ENCODE measurements around the gene FGF11.
A peak's percentile ranks its signal among the peaks of the same experiment; 100 is the strongest.
"Not testable (repeated sequence)": the region's sequence is repeated elsewhere in the genome, so short reads cannot be mapped to it uniquely, and the experiment has no call there.

Gene FGF11

DNA sequence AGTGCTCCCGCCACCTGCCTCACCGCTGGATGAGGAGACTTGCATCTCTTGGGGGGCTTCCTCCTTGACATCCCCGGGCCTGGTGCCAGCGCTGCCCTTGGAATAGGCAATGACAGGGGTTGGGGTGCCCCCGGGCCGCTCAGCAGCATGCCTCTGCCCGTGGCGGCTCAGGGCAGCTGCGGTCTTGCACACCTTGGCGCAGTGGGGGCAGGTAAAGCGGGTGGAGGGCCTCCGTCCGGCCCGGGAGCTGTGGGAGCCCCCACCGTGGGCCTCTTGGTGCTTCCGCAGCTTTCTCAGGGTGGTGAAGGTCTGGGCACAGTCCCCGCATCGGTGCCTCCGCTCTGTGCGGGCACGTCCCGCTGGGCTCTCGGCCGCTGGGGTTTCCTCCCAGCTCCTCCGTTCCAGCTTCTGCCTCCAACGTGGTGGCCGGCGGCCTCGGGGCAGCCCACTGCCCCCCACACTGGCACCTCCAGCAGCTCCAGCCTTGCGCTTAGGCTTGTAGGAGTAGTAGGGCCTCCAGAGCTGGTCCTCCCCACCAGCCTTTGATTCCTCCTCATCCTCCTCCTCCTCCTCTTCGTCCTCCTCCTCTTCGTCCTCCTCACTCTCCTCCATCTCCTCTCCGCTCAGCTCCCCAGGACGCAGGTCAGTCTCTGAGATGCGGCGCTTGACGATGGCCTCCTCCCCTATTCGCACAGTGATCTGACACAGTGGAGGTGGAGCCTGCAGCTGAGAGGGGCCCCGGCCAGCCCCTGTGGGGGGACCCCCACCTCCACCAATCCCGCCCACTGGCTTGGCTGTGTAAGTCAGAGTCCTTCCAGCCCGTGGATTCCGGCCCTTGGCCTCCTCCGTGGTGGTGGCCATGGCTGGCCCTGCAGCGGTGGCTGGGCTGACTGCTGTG lies 23.4 kb downstream of the FGF11 start:
- DNase-seq (ENCODE audit: low spot score) = no peak

DNA sequence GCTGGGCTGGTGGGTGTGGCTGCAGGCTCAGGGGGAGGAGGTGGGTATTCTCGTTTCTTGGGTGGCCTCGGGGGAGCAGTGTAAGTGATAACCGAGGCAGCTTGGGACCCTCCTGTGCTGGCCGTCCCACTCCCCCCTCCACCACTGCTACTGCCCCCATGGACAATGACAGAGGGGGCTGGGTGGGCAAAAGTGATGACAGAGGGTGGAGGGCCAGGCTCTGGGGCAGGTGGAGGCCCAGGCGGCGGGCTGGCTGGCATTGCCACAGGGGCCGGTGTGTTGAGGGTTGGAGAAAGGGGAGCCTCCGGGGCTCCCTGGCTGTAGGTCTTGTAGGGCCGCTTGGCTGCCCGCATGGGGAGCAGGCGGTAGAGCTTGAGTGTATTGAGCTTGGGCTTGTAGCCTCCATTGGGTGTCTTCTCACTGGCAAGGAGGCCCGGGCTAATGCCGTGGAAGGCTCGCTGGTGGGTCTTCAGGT lies 24.1 kb downstream of the FGF11 start:
- DNase-seq (ENCODE audit: low spot score) = no peak

DNA sequence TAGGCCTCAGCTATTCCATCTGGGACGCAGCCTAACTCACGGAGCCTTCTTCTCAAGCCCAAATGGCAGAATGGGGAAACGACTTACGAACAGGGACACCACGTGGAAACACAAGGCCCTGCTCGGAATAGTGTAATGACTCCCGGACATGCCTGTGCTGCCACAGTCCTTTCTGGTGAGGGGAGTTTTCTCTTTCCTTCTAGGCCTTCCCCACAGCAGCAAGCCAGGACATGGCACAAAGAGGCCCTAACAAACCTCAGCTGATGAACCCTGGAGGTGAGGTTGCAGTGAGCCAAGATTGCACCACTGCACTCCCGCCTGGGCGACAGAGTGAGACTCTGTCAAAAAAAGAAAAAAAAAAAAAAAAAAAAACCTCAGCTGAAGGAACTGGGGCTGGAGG lies 24.8 kb downstream of the FGF11 start:
- DNase-seq (ENCODE audit: low spot score) = no peak

DNA sequence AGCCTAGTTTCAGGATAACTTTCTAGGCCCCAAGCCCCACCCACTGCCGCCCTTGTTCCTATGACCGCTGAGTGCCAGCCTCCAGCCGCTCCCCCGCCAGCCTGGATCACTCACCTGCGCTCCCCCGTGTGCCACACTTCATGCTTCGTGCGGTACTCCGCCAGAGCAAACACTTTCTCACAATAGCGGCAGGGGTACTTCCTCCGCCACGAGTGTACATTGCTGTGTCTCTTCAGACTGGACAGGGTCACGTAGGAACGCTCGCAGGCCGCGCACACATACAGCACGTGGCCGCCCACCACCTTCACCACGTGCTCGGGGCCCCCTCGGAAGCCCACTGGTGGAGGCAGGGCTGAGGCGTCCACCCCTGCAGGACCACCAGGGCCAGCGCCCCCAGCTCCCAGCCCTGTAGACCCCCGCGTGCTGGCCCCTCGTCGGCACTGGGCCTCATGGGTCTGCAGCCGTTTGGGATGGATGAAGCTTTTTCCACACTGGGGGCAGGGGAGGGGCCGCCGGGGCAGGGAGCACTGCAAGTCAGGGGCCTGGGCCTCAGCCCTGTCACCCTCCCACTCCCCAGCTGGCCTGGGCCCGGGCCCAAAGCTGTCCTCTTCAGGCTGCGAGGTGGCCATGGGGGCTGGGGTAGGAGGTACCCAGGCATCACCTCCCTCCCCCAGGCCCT lies 26.4 kb downstream of the FGF11 start:
- DNase-seq (ENCODE audit: low spot score) = no peak

DNA sequence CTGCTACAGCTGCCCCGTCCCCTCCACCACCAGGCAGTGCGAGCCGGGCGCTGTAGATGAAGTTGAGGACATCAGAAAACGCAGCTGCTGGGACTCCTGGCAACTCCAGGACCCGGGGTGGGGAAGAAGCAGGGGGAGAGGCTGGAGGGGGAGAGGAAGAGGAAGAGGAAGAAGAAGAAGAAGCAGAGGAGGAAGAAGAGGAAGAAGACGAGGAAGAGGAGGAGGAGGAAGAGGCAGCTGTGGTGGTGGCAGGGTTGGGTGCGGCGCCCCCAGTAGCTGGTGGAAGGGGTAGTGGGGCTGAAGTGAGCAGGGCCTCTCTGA lies 27.0 kb downstream of the FGF11 start:
- DNase-seq (ENCODE audit: low spot score) = no peak

DNA sequence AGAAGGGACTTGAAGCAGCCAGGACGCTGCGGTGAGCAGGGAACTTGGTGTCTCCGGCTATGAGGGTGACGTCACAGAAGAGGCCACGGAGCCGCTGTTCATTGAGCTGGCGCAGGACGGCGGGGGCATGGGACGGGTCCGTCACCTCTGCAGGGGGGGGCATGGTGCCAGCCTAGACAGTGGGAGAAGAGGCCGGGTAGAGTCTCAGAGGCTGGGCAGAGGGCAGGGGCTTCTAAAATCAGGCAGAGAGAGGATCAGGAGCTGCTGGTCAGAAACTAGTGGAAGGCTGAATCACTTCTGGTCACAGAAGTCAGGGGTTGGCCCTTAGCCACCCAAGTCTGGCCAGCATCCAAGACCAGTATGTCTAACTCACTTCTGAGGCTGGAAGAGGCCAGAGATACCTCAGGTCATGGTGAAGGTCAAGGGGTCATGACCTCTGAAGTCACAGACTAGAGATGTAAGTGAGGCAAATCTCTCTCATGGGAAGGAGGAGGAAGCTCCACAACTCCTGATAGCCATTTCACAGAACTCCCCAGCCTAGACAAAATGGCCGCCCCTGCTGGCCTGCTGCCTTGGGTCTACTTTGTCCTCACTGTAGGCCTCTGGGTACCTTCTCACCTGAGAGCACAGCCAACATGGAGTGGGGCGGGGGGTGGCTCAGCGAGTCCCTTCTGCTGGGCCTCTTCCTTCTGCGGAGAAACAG lies 27.5 kb downstream of the FGF11 start:
- no peak for DNase-seq (ENCODE audit: low spot score)

DNA sequence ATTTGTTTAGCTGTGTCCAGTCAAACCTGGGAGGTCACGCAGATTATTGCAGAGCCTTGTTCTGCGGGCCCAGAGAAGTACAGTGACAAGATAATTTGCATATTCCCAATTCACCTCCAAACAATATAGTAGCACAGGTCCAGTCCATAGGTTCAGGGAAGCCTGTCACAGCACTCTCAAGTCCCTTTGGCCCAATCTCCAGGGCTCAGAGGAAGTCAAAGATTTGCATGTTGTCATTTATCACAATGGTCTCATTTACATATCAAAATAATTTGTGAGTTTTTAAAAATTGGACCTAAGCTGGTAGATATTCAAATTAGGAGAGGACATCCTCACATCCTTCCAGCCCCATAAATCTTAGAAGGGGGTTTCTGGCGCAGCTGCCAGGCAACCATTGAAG lies 28.2 kb downstream of the FGF11 start:
- no peak for DNase-seq (ENCODE audit: low spot score)

DNA sequence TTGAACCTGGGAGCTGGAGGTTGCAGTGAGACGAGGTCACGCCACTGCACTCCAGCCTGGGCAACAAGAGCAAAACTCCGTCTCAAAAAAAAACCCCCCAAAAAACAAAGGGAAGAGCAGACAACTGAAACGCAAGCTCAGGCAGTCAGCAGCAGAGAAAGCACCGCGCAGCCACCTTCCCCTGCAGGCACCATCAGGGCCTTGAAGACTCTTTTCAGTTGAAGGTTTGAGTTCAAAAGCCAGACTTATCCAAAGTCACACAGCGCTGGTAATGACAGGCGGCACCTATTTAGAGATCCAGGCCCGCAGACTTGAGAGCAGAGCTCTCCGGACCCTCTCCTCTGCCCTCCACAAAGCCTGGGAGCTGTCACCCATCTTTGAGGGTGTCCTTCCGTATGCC lies 29.0 kb downstream of the FGF11 start:
- no peak for DNase-seq (ENCODE audit: low spot score)

DNA sequence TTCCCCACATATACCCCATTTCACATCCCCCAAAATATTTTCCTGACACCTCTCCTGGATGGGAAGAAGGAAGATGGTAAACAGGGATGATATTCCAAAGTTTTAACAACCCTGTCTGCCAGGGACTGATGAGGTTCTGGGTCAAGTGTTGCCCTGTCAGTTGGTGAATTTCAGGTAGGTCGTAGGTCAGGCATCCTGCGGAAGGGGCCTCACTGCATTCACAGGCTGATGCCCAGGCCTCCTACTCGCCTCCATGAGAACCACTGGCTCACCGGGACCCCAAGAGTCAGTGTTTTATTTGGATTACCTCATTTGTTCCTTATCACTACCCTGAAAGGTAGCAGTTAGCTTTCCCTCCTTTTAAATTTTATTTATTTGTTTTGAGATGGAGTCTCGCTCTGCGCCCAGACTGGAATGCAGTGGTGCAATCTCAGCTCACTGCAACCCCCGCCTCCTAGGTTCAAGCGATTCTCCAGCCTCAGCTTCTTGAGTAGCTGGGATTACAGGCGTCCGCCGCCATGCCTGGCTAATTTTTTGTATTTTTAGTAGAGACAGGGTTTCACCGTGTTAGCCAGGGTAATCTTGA lies 29.6 kb downstream of the FGF11 start:
- DNase-seq (ENCODE audit: low spot score) = no peak

DNA sequence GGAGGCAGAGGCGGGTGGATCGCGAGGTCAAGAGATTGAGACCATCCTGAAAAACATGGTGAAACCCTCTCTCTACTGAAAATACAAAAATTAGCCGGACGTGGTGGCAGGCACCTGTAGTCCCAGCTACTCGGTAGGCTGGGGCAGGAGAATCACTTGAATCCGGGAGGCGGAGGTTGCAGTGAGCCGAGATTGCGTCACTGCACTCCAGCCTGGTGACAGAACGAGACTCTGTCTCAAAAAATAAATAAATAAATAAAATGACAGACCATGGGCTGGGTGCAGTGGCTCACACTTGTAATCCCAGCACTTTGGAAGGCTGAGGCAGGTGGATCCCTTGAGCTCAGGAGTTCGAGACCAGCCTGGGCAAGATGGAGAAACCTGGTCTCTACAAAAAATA lies 30.5 kb downstream of the FGF11 start:
- DNase-seq (ENCODE audit: low spot score) = not testable (repeated sequence)

DNA sequence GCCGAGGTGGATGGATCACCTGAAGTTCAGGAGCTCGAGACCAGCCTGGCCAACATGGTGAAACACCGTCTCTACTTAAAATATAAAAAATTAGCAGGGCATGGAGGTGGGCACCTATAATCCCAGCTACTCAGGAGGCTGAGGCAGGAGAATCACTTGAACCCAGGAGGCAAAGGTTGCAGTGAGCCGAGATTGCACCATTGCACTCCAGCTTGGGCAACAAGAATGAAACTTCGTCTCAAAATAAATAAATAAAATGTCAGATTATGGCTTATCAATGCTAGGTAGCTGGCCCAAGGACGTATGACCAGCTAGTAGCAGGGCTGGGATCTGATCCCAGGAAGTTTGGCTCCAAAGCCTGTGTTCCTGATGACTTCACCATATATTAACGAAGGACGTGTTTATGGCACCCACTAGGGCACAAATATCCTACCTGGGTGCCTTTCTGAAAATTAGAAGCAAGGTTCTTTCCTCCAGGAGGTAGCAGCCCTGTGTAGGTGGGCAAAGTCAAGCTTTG lies 31.2 kb downstream of the FGF11 start:
- not testable (repeated sequence) for DNase-seq (ENCODE audit: low spot score)

DNA sequence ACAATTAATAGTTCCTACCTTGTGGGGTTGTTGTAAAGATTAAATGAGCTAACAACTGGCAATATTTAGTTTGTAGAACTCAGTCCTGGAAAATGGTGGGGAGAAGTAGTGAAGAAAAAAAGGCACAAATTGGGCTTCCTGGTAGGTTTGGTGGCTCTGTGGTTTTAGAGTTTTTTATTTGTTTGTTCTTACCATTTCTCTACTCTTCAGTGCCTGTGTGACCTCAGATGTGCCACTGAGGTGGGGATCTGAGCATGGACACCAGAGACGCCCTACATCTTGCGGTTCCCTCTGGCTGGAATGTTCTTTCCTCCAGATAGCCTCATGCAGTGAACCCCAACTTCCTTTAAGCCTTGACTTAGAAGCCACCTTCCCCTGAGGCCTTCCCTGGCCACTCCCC lies 32.4 kb downstream of the FGF11 start:
- no peak for DNase-seq (ENCODE audit: low spot score)

DNA sequence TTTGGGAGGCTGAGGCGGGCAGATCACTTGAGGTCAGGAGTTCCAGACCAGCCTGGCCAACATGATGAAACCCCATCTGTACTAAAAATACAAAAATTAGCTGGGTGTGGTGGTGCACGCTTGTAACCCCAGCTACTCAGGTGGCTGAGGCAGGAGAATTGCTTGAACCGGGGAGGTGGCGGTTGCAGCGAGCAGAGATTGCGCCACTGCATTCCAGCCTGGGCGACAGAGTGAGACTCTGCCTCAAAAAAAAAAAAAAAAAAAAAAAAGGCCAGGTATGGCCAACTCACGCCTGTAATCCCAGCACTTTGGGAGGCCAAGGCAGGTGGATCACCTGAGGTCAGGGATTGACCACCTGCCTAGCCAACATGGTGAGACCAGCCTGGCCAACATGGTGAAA lies 35.5 kb downstream of the FGF11 start:
- not testable (repeated sequence) for DNase-seq (ENCODE audit: low spot score)

DNA sequence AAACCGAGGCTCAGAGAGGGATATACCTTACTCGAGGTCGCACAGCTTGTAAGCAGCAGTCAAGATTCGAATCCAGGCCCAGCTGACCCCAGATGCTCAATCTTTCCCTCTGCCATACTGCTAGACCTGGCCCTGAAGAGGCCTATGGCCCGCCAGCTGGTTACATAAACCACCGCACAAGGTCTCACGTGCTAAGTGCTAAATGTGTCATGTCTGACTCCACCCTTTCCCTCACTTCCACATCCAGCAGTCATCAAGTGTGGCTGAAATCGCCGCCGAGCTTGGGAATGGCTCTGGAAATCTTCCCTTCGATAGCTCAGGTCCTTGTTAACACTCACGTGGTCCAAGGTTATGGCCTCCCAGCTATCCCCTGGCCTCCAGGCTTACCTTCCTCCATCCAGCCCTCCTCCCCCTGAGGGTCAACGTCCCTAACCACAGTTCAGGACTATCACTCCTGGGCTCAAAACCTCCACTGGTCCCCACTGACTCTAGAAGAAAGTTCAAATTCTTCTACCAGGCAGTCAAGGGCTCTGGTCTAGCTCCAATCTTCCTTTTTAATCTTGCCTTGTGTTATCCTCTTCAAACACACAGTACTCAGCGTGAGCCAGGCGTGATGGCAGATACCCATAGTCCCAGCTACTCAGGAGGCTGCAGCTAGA lies 36.6 kb downstream of the FGF11 start:
- no peak for DNase-seq (ENCODE audit: low spot score)

DNA sequence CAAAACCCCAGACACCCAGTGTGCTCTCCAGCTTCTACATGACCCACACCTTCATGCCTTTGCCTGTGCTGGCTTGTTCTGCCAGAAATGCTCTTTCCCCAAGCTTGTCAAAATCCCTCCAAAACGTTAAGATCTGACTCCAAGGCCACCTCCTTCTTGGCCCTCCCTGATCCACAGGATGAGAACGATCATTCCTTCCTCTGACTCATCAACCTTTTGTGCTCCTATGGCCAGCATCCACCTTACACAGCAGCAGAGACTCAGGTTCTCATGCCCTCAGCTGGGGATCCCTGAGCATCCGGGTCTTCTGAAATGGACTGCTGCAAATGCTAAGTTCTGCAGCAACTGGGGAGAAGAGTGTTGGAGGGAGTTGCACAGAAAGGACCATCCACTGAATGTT lies 37.2 kb downstream of the FGF11 start:
- no peak for DNase-seq (ENCODE audit: low spot score)

DNA sequence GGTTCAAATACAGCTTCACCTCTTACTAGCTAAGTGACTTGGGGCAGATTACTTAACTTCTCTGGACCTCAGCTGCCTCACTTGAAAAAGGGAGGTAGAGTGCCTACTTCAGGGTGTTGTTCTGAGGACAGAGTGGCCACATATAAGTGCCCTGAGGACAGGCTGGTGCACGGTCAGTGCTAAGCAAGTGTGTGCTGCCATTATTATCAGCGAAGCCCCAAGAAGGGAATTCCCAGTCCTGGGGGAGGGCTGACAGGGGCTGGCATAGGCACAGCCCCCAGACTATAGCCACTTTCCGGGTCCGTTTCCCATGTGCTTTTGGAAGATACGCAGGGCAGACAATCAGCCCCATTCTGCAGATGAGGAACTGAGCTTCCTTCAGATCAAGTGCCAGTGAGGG lies 37.6 kb downstream of the FGF11 start:
- no peak for DNase-seq (ENCODE audit: low spot score)

DNA sequence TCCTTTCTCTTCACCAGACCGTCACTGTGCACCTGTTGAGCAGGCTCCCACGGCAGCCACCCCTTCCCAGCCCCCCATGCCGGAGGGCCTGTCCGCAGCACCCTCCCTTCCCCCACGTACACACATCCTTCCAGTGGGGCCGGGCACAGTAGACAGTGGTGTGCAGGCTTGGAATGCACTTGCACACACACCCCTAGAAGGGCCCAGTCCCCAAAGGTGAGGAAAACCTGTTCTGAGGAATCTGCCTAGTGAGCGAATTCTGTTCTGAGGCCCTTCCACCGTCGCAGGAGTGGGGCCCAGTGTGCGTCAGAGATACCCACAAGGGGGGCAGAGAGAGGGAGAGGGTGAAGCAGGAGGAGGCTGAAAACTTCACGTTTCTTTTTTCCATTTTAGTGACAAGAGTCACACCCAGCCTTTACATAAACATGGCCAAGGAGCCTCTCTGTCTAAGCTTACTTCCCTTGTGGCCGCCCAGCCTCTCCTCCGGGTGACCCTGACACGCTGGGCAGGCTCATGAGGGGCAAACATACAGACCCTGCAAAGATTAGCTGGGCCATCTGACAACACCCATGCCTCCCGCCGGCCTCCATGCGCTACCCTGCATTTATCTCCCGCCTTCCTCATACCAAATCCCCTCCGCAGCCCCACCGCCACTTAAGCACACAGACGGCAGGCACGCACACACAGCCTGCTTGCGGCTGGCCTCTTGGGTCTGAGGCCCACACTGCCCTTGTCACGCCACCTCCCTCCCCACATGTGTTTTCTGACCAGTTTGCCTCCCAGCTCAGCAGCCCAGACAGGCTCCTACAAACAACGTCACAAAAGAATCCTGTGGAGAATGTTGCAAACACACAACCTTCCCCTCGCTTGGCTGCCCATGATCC lies 38.3 kb downstream of the FGF11 start:
- no peak for DNase-seq (ENCODE audit: low spot score)

DNA sequence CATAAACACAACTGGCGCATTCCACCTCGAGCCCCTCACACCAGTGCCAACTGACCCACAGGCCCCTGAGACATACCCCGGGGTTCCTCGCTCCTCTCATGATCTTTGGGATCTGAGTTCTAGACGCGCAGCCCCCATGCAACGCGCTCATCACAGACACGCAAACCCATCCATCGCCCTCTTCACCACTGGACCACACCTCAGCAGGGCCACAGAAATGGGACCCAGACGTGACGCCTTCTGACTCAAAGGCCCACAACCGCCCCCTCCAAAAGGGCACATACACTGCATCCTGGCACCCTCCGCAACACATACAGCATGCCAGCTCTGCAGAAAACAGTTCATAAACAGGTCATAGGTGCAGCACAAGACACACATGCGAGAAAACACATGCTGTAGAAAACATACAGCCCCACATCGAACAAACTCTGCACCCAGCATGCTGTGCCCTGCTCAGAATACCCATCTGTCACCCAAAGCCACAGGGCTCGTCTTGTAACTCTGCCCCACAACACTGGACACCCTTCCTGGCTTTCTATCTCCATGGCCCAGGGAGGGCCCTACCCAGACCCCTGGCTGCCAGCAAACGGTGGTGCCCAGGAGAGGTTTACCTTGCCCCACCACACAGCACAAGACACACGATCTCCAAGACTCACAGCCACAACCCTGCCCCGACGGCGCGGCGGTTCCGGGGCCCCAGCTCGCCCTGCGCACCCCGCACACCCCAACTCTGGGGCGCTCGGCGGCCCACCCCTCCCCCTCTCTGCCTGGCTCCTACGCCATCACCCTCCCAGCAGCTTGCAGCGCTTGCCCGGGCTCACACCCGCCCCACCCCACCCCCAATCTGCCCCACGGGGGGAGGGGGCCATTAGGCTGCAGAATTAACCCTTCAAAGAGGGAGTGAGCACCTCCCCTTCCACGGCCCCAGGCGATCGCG lies 39.2 kb downstream of the FGF11 start:
- DNase-seq (ENCODE audit: low spot score) = peak; percentile 62

DNA sequence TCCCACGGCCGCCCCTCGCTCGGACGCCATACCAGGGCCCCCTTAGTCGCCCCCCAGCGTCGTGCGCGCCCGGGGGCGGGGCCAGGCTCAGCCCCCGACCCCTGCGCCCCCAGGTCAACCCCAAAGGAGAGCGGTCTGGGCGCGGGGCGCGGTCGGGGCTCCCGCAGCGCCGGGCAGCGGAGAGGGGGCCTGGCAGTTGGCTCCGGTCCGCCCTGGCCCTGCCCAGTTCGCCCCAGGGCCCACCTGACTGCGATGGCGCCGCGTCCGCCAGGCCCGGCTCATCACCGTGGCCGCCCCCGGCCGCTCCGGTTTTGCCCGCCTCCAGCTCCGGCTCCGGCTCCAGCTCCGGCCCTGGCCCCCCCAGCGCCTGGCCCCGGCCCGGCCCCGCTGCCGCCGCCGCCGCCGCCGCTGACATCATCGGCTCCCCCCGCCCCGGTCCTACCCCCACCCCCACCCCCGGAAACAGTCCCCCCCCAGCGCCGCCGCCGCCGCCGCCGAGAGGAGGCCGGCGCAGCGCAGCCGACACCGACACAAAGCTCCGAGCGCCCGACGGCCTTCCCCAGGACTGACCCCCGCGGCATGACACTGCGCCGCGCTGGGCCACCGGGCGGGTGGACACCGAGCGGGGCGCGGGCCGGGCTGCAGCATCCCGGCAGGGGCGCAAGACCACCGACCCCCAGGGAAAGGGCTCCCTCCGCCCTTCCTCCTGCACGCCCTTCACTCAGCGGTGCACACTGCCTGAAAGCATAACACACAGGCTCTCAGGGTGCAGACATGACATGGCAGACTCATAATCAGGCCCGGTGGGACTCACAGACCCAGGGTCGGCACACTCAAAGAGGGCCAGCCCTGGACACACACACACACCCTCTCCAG lies 40.1 kb downstream of the FGF11 start, which contains the start of gene ZBTB4:
Gene ZBTB4 (minus strand): TSS at position 419 of the 876 bp plus-strand sequence. CDS start 12,830 bp downstream, outside the sequence.
- DNase-seq (ENCODE audit: low spot score) = peak; percentile 55

Measured in CD4-positive, alpha-beta T cell treated with Interleukin-15 for 4 hours (primary cell).